Panc1 (cell line): Measurements from ENCODE around the gene SDK2. TPM values are rescaled to one million over a fixed set of nuclear protein-coding genes. Genes with fewer than 3 reads are reported as not detected.

Experiments used
- ATAC-seq: fragments of 200-7000 bp; cut with Tn5 transposase; 2 replicates; pipeline ENCODE4 v1.9.1; 2020; ENCODE audit warnings: mild to moderate bottlenecking, moderate library complexity
- BruUV-seq: library from RNA; stranded (reverse); fragments of 400-500 nt; replicated peaks from 2 replicates; lab custom pipeline; 2021; lab: Mats Ljungman, UMichigan
- CTCF ChIA-PET: fragments of 300-600 bp; sonication (Branson Sonifier 250); formaldehyde crosslinking; loops from one replicate; lab custom pipeline; 2022; ENCODE audit warnings: antibody characterized with exemption; lab: Charles Lee
- POLR2A ChIA-PET: fragments of 300-600 bp; sonication (Branson Sonifier 250); formaldehyde crosslinking; loops from one replicate; lab custom pipeline; 2022; ENCODE audit warnings: antibody characterized with exemption; lab: Charles Lee
- DNase-seq: peaks from one replicate; pipeline ENCODE4 v3.0.0-alpha.2; 2010; ENCODE audit warnings: low read depth, low spot score
- H3K27ac ChIP-seq: 2 replicates; pipeline ENCODE4 v1.5.1; 2011; ENCODE audit warnings: mild to moderate bottlenecking, low read length, inconsistent platforms
- H3K27me3 ChIP-seq: fragments of 200-500 bp; sonication (Bioruptor generic); 2 replicates; pipeline ENCODE4 v1.6.0; 2014; ENCODE audit warnings: low read length, inconsistent platforms; ENCODE audit not compliant: control insufficient read depth, insufficient read depth
- H3K36me3 ChIP-seq: fragments of 200-500 bp; sonication (Bioruptor generic); 2 replicates; pipeline ENCODE4 v1.5.1; 2014; ENCODE audit warnings: inconsistent platforms, mild to moderate bottlenecking, low read length, moderate library complexity; ENCODE audit not compliant: control insufficient read depth, insufficient read depth
- H3K4me1 ChIP-seq: 2 replicates; pipeline ENCODE4 v1.5.1; 2011; ENCODE audit warnings: inconsistent platforms, mild to moderate bottlenecking, low read length, moderate library complexity; ENCODE audit not compliant: control insufficient read depth, insufficient read depth
- H3K4me3 ChIP-seq, 2 experiments: 2 replicates each; pipeline ENCODE4 v1.5.1; 2011 to 2012; ENCODE audit warnings: low read depth in 2 of 2, low read length in 2 of 2, mild to moderate bottlenecking in 2 of 2, inconsistent platforms in 1 of 2, moderate library complexity in 1 of 2
- H3K9me3 ChIP-seq: fragments of 200-500 bp; sonication (Bioruptor generic); 2 replicates; pipeline ENCODE4 v1.5.1; 2014; ENCODE audit warnings: low read depth, mild to moderate bottlenecking, inconsistent platforms, low read length, moderate library complexity; ENCODE audit not compliant: control insufficient read depth, insufficient read depth
- CTCF ChIP-seq: fragments of 450-650 bp; IDR thresholded peaks from 2 replicates; pipeline ENCODE4 v1.5.1; 2017; ENCODE audit warnings: mild to moderate bottlenecking
- POLR2AphosphoS5 ChIP-seq: IDR thresholded peaks from 2 replicates; pipeline ENCODE4 v1.6.1; 2012; ENCODE audit warnings: mild to moderate bottlenecking, low read depth, low read length, moderate library complexity
- REST ChIP-seq, 2 experiments: IDR thresholded peaks; 2 replicates each; pipeline ENCODE4 v1.6.1; 2011 to 2012; ENCODE audit warnings: low read depth in 2 of 2, control low read depth in 1 of 2, low read length in 1 of 2, mild to moderate bottlenecking in 1 of 2, moderate library complexity in 1 of 2; ENCODE audit not compliant: insufficient read depth in 1 of 2
- SIN3A ChIP-seq: IDR thresholded peaks from 2 replicates; pipeline ENCODE4 v1.6.1; 2012; ENCODE audit warnings: low read depth, mild to moderate bottlenecking, low read length, moderate library complexity, borderline replicate concordance; ENCODE audit not compliant: insufficient read depth
- TCF7L2 ChIP-seq: IDR thresholded peaks from 2 replicates; pipeline ENCODE4 v1.6.1; 2011; ENCODE audit warnings: mild to moderate bottlenecking, low read depth, low read length, inconsistent platforms
- in situ Hi-C: cut with HindIII; loops from 2 replicates; pipeline ENCODE4 v1.10.0; 2016; ENCODE audit warnings: low sequenced_read_pairs, low pct_unique_long_range_greater_than_20kb
- intact Hi-C: fragments of 100-400 bp; cut with micrococcal nuclease; formaldehyde crosslinking; loops from one replicate; pipeline ENCODE4 v1.10.0; 2022; ENCODE audit not compliant: unreplicated experiment
- total RNA-seq: library from RNA; stranded (reverse); gene quantifications from one replicate; pipeline ENCODE4 v1.2.1, GENCODE V29; 2021; ENCODE audit not compliant: unreplicated experiment

The SDK2 gene
- total RNA-seq, 1 experiment from 2014 or later, result 0.41 TPM

- POLR2A ChIA-PET, result interaction anchor here (0.6 kb wide), 1 partner anchor 185 kb away, joined by 3 read pairs; no protein-coding TSS in a partner anchor
- H3K27ac ChIP-seq, result no peak overlapping the region
- H3K9me3 ChIP-seq, result no peaks in the 10 kb centered on the region
- TF ChIP-seq CTCF (no peak), POLR2AphosphoS5 (no peak), TCF7L2 (no peak), SIN3A (no peak), REST (IDR thresholded peaks at IDR 0.05; ENCODE audit: insufficient read depth in 1 of 2, low read depth in 2 of 2, low read length in 1 of 2) (no peak)
- in situ Hi-C loops (no loop called here), intact Hi-C loops (no loop called here)
- no peaks in the 10 kb centered on the region for H3K36me3 ChIP-seq
- H3K4me3 ChIP-seq, result no peak overlapping the region
- H3K4me1 ChIP-seq, result no peaks in the 10 kb centered on the region
- ATAC-seq (no peak), DNase-seq (no peak)
- peaks cover 10% of the 10 kb centered on the region for H3K27me3 ChIP-seq
- no TSS peak for BruUV-seq
- CTCF ChIA-PET, result no interaction called here
Observed at GRCh38 chr17:73581379-73581778, 62.9 kb downstream of the SDK2 start.

- ChIA-PET POLR2A (no interaction called here), CTCF (no interaction called here)
- in situ Hi-C loops (no loop called here), intact Hi-C loops (no loop called here)
- no TSS peak for BruUV-seq
- Histone ChIP-seq H3K4me1 (no peaks in the 10 kb centered on the region), H3K4me3 (no peak overlapping the region), H3K27ac (no peak overlapping the region), H3K27me3 (peaks cover 8% of the 10 kb centered on the region), H3K9me3 (no peaks in the 10 kb centered on the region), H3K36me3 (no peaks in the 10 kb centered on the region)
- DNase-seq (no peak), ATAC-seq (no peak)
- TF ChIP-seq POLR2AphosphoS5 (no peak), CTCF (no peak), SIN3A (no peak), REST (IDR thresholded peaks at IDR 0.05; ENCODE audit: insufficient read depth in 1 of 2, low read depth in 2 of 2, low read length in 1 of 2) (no peak), TCF7L2 (no peak)
Observed at GRCh38 chr17:73580073-73580710, 64.1 kb downstream of the SDK2 start.
